ENCODE measurements around the gene ASF1A.

GRCh38 chr6:118945217-118945616 is 51.3 kb downstream of the ASF1A start:
- TF ChIP-seq EZH2 (IDR thresholded peaks at IDR 0.05; ENCODE audit: insufficient read depth, poor library complexity, severe bottlenecking) (no peak), EZH2phosphoT487 (IDR thresholded peaks at IDR 0.05; ENCODE audit: insufficient read depth, low read depth) (no peak)

Data from GM23248 (cell line).